Measurements from ENCODE around the gene ARTN.

Gene ARTN

DNA sequence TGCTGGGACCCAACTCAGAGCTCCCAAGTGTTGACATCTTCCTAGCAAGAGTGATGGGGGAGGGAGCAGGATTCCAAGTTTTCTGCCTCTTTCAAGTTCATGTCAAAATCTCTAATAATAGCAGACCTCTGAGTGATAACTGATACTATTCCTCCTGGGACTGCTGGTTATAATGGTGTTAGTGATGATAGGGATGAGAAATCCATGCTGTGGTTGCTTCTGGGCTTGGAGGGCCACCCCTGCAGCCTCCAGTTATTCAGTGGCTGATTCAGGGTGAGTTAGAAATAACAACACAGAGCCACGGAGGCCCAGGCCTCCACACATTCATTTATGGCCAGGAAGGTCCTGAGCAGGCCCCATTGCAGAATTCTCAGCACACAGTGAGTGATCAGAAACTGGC lies 40.6 kb upstream of the ARTN start:
- H3K4me2 ChIP-seq: no peak overlapping the region
- no peaks in the 10 kb centered on the region for H3K36me3 ChIP-seq (ENCODE audit: insufficient read depth)
- H3K9ac ChIP-seq: no peak overlapping the region
- no peaks in the 10 kb centered on the region for H3K4me1 ChIP-seq (ENCODE audit: low read depth, poor library complexity, severe bottlenecking)
- H3K4me3 ChIP-seq (IDR thresholded peaks at IDR 0.05; ENCODE audit: insufficient read depth, low read depth, low read length): no peak overlapping the region
- no peaks in the 10 kb centered on the region for H3K27me3 ChIP-seq (ENCODE audit: insufficient read depth, low read depth)
- H3K79me2 ChIP-seq (ENCODE audit: insufficient read depth, low read depth): no peaks in the 10 kb centered on the region
- no peak overlapping the region for H3K27ac ChIP-seq
- TF ChIP-seq, protein P1, sequence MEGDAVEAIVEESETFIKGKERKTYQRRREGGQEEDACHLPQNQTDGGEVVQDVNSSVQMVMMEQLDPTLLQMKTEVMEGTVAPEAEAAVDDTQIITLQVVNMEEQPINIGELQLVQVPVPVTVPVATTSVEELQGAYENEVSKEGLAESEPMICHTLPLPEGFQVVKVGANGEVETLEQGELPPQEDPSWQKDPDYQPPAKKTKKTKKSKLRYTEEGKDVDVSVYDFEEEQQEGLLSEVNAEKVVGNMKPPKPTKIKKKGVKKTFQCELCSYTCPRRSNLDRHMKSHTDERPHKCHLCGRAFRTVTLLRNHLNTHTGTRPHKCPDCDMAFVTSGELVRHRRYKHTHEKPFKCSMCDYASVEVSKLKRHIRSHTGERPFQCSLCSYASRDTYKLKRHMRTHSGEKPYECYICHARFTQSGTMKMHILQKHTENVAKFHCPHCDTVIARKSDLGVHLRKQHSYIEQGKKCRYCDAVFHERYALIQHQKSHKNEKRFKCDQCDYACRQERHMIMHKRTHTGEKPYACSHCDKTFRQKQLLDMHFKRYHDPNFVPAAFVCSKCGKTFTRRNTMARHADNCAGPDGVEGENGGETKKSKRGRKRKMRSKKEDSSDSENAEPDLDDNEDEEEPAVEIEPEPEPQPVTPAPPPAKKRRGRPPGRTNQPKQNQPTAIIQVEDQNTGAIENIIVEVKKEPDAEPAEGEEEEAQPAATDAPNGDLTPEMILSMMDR (conservative IDR thresholded peaks at IDR 0.05; ENCODE audit: low read depth, low read length): no peak
- H4K20me1 ChIP-seq (ENCODE audit: insufficient read depth): no peaks in the 10 kb centered on the region
- no peak overlapping the region for H2AFZ ChIP-seq (ENCODE audit: low read depth)

DNA sequence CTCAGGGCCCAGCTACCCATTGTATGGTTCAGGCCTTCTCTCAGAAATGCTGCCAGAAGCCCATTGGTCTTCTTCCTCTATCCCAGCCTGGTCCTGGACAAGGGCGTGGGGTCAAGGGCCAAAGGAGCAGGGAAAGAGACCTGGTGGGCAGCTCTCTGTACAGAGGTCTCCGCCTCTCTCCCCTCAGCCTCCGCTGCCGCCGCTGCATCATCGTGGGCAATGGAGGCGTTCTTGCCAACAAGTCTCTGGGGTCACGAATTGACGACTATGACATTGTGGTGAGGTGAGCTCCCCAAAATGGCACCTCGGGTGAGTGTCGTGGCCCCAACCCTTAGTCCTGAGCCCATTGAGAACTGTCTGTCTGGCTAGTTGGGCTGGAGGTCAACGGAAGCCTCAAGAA lies 34.6 kb upstream of the ARTN start:
- no peak overlapping the region for H3K4me3 ChIP-seq (IDR thresholded peaks at IDR 0.05; ENCODE audit: insufficient read depth, low read depth, low read length)
- no peaks in the 10 kb centered on the region for H3K27me3 ChIP-seq (ENCODE audit: insufficient read depth, low read depth)
- no peaks in the 10 kb centered on the region for H3K79me2 ChIP-seq (ENCODE audit: insufficient read depth, low read depth)
- no peak overlapping the region for H3K9ac ChIP-seq
- no peak overlapping the region for H3K4me2 ChIP-seq
- H4K20me1 ChIP-seq (ENCODE audit: insufficient read depth): no peaks in the 10 kb centered on the region
- H3K4me1 ChIP-seq (ENCODE audit: low read depth, poor library complexity, severe bottlenecking): no peaks in the 10 kb centered on the region
- no peaks in the 10 kb centered on the region for H3K36me3 ChIP-seq (ENCODE audit: insufficient read depth)
- H2AFZ ChIP-seq (ENCODE audit: low read depth): no peak overlapping the region
- H3K27ac ChIP-seq: no peak overlapping the region
- TF ChIP-seq, protein P1 (conservative IDR thresholded peaks at IDR 0.05; ENCODE audit: low read depth, low read length): no peak

DNA sequence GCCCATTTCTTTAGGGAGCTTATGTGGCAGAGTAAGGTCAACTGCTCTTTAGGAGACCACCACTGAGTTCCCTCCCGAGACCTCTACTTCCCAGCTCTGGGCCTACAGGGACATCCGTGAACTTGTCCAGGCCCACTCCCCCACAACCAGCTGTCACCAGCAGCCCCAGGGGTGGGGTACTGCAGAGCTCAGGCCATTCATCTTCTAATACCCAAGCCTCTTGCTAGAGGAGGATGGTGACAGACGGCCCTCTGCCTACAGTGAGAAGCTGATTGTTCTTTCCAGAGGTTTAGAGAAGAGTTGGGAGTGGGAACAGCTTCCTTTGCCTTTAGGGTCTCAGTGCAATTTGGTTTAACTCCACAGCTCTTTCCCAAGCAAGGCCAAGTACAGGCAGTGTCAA lies 33.2 kb upstream of the ARTN start:
- H3K36me3 ChIP-seq (ENCODE audit: insufficient read depth): no peaks in the 10 kb centered on the region
- H3K4me2 ChIP-seq: no peak overlapping the region
- no peaks in the 10 kb centered on the region for H4K20me1 ChIP-seq (ENCODE audit: insufficient read depth)
- TF ChIP-seq, protein P1 (conservative IDR thresholded peaks at IDR 0.05; ENCODE audit: low read depth, low read length): no peak
- no peak overlapping the region for H2AFZ ChIP-seq (ENCODE audit: low read depth)
- no peaks in the 10 kb centered on the region for H3K79me2 ChIP-seq (ENCODE audit: insufficient read depth, low read depth)
- no peaks in the 10 kb centered on the region for H3K4me1 ChIP-seq (ENCODE audit: low read depth, poor library complexity, severe bottlenecking)
- H3K4me3 ChIP-seq (IDR thresholded peaks at IDR 0.05; ENCODE audit: insufficient read depth, low read depth, low read length): no peak overlapping the region
- no peak overlapping the region for H3K9ac ChIP-seq
- H3K27me3 ChIP-seq (ENCODE audit: insufficient read depth, low read depth): no peaks in the 10 kb centered on the region
- H3K27ac ChIP-seq: no peak overlapping the region

DNA sequence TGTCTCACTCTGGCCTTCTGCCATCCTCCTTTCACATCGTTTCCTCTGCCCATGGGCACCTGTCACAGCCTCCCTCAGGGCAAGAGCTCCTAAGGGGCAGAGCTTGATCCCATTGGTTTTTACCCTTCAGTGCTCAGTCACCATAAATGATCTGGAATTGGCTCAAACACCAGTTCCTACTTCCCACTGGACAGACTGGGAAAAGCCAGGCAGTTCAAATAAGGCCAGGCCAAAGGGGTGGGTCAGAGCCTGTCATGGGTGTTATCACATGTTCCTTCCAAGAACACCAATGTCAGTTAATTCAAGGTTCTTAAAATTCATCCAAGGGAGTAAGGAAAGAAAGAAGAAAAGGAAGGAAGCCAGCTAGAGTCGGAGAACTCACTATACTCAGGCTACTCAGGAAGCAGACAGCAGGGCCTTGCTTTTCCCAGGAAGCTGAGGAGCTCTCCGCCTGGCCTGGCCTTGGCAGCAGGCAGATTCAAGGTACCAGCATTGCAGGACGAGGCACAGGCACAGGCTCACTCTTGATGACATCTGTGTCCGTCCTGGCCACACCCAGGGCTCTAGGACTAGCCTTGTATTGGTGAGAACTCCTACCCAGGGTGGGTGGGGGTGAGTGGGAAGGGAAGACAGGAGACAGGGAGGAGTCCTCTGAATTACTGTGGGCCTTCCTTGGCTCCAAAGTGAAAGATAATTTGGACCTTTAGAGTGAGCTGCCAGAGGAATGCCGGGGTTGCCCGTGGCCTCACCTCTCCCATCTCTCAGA lies 32.2 kb upstream of the ARTN start:
- H3K4me2 ChIP-seq: no peak overlapping the region
- H3K4me1 ChIP-seq (ENCODE audit: low read depth, poor library complexity, severe bottlenecking): no peaks in the 10 kb centered on the region
- H3K36me3 ChIP-seq (ENCODE audit: insufficient read depth): no peaks in the 10 kb centered on the region
- no peak overlapping the region for H3K27ac ChIP-seq
- no peaks in the 10 kb centered on the region for H3K79me2 ChIP-seq (ENCODE audit: insufficient read depth, low read depth)
- H3K9ac ChIP-seq: no peak overlapping the region
- H4K20me1 ChIP-seq (ENCODE audit: insufficient read depth): no peaks in the 10 kb centered on the region
- TF ChIP-seq, protein P1 (conservative IDR thresholded peaks at IDR 0.05; ENCODE audit: low read depth, low read length): no peak
- no peak overlapping the region for H3K4me3 ChIP-seq (IDR thresholded peaks at IDR 0.05; ENCODE audit: insufficient read depth, low read depth, low read length)
- H2AFZ ChIP-seq (ENCODE audit: low read depth): no peak overlapping the region
- H3K27me3 ChIP-seq (ENCODE audit: insufficient read depth, low read depth): no peaks in the 10 kb centered on the region
